IMR-90 (cell line): ENCODE results near the gene POLR2M. TPM values are rescaled to one million over a fixed set of nuclear protein-coding genes. Genes with fewer than 3 reads are reported as not detected.

ENCODE experiments used
- ATAC-seq: fragments of 200-7000 bp; cut with Tn5 transposase; 2 replicates; pipeline ENCODE4 v1.9.1; 2020; ENCODE audit warnings: low read depth, mild to moderate bottlenecking, moderate library complexity
- BruUV-seq: library from RNA; stranded (reverse); fragments of 400-500 nt; replicated peaks from 2 replicates; lab custom pipeline; 2021; lab: Mats Ljungman, UMichigan
- CTCF ChIA-PET: fragments of 300-600 bp; formaldehyde crosslinking; extraction: SDS; loops from one replicate; lab custom pipeline; 2021; ENCODE audit warnings: antibody characterized with exemption; lab: Yijun Ruan, JAX
- POLR2A ChIA-PET: fragments of 300-600 bp; sonication (Branson Sonifier 250); formaldehyde crosslinking; loops from one replicate; lab custom pipeline; 2022; ENCODE audit warnings: antibody characterized with exemption; ENCODE audit not compliant: unreplicated experiment; lab: Charles Lee
- DNase-seq: peaks from one replicate; pipeline ENCODE4 v3.0.0; 2013
- H2AFZ ChIP-seq: replicated peaks from 2 replicates; pipeline ENCODE3; 2013; ENCODE audit warnings: low read length, mild to moderate bottlenecking; ENCODE audit not compliant: poor library complexity
- H2AK5ac ChIP-seq: 2 replicates; pipeline ENCODE4 v1.6.1; 2013; ENCODE audit warnings: low read depth, low read length, inconsistent platforms
- H2AK9ac ChIP-seq: replicated peaks from 2 replicates; pipeline ENCODE3; 2013; ENCODE audit warnings: mild to moderate bottlenecking, low read depth, low read length, moderate library complexity; ENCODE audit not compliant: poor library complexity
- H2BK120ac ChIP-seq: 2 replicates; pipeline ENCODE4 v1.6.1; 2013; ENCODE audit warnings: low read depth, low read length, inconsistent platforms
- H2BK15ac ChIP-seq: 3 replicates; pipeline ENCODE4 v1.6.1; 2013; ENCODE audit warnings: low read depth, low read length, inconsistent platforms
- H2BK20ac ChIP-seq: 2 replicates; pipeline ENCODE4 v1.6.1; 2013; ENCODE audit warnings: low read depth, mild to moderate bottlenecking, inconsistent platforms, low read length, moderate library complexity
- H2BK5ac ChIP-seq: 2 replicates; pipeline ENCODE4 v1.6.1; 2013; ENCODE audit warnings: mild to moderate bottlenecking, low read depth, low read length, inconsistent platforms; ENCODE audit not compliant: poor library complexity, severe bottlenecking
- H3K14ac ChIP-seq: replicated peaks from 2 replicates; pipeline ENCODE4 v1.6.1; 2013; ENCODE audit warnings: low read depth, low read length, inconsistent platforms
- H3K18ac ChIP-seq: 2 replicates; pipeline ENCODE4 v1.6.1; 2013; ENCODE audit warnings: low read depth, low read length, control low read depth
- H3K23ac ChIP-seq: 2 replicates; pipeline ENCODE4 v1.6.1; 2013; ENCODE audit warnings: low read depth, low read length, inconsistent platforms
- H3K27ac ChIP-seq: 2 replicates; pipeline ENCODE4 v1.5.1; 2013; ENCODE audit warnings: mild to moderate bottlenecking, control low read depth, low read length; ENCODE audit not compliant: insufficient read depth
- H3K27me3 ChIP-seq: 2 replicates; pipeline ENCODE4 v1.6.1; 2013; ENCODE audit warnings: low read length; ENCODE audit not compliant: control insufficient read depth, insufficient read depth
- H3K36me3 ChIP-seq: 2 replicates; pipeline ENCODE4 v1.6.1; 2013; ENCODE audit warnings: low read length, mixed read lengths; ENCODE audit not compliant: control insufficient read depth, insufficient read depth
- H3K4ac ChIP-seq: 2 replicates; pipeline ENCODE4 v1.6.1; 2013; ENCODE audit warnings: low read depth, low read length, inconsistent platforms
- H3K4me1 ChIP-seq: 2 replicates; pipeline ENCODE4 v1.6.1; 2013; ENCODE audit warnings: low read length, mixed read lengths; ENCODE audit not compliant: control insufficient read depth, insufficient read depth
- H3K4me2 ChIP-seq: 2 replicates; pipeline ENCODE4 v1.6.1; 2013; ENCODE audit warnings: low read depth, mild to moderate bottlenecking, control low read depth, low read length, moderate library complexity
- H3K4me3 ChIP-seq: 2 replicates; pipeline ENCODE4 v1.5.1; 2013; ENCODE audit warnings: low read depth, mild to moderate bottlenecking, control low read depth, low read length, moderate library complexity; ENCODE audit not compliant: insufficient read depth
- H3K56ac ChIP-seq: 2 replicates; pipeline ENCODE4 v1.6.1; 2013; ENCODE audit warnings: low read length, inconsistent platforms; ENCODE audit not compliant: insufficient read depth; ENCODE audit errors: extremely low read depth
- H3K79me1 ChIP-seq, 2 experiments: 2 replicates each; pipeline ENCODE4 v1.6.1; 2013; ENCODE audit warnings: low read length in 2 of 2, inconsistent platforms in 1 of 2, low read depth in 1 of 2
- H3K9ac ChIP-seq: 2 replicates; pipeline ENCODE4 v1.6.1; 2013; ENCODE audit warnings: low read depth, low read length, control low read depth
- H3K9me1 ChIP-seq: 2 replicates; pipeline ENCODE4 v1.6.1; 2013; ENCODE audit warnings: low read length, inconsistent platforms; ENCODE audit not compliant: insufficient read depth
- H3K9me3 ChIP-seq: 2 replicates; pipeline ENCODE4 v1.6.1; 2013; ENCODE audit warnings: low read length; ENCODE audit not compliant: control insufficient read depth, insufficient read depth
- H4K20me1 ChIP-seq: 2 replicates; pipeline ENCODE4 v1.6.1; 2013; ENCODE audit warnings: low read length, inconsistent platforms; ENCODE audit not compliant: insufficient read depth
- H4K5ac ChIP-seq: 2 replicates; pipeline ENCODE4 v1.6.1; 2013; ENCODE audit warnings: mild to moderate bottlenecking, low read depth, low read length, control low read depth
- H4K8ac ChIP-seq, 2 experiments: 2 replicates each; pipeline ENCODE4 v1.6.1; 2013; ENCODE audit warnings: low read depth in 2 of 2, low read length in 2 of 2, control low read depth in 1 of 2, inconsistent platforms in 1 of 2
- H4K91ac ChIP-seq: 2 replicates; pipeline ENCODE4 v1.6.1; 2013; ENCODE audit warnings: low read depth, low read length, inconsistent platforms; ENCODE audit not compliant: insufficient read depth
- BHLHE40 ChIP-seq: fragments of 150-350 bp; IDR thresholded peaks from 2 replicates; pipeline ENCODE4 v1.6.1; 2016; ENCODE audit warnings: mild to moderate bottlenecking, low read depth, low read length
- CEBPB ChIP-seq: IDR thresholded peaks from 2 replicates; pipeline ENCODE4 v1.6.1; 2012; ENCODE audit warnings: low read depth, low read length, improper control_type of control experiment
- CHD1 ChIP-seq: IDR thresholded peaks from 2 replicates; pipeline ENCODE4 v1.6.1; 2012; ENCODE audit warnings: low read depth, low read length, improper control_type of control experiment
- FOS ChIP-seq: fragments of 150-350 bp; IDR thresholded peaks from 2 replicates; pipeline ENCODE4 v1.6.1; 2016; ENCODE audit warnings: low read depth, low read length
- MAFK ChIP-seq: IDR thresholded peaks from 2 replicates; pipeline ENCODE4 v1.6.1; 2012; ENCODE audit warnings: low read depth, low read length, improper control_type of control experiment
- MAZ ChIP-seq: IDR thresholded peaks from 2 replicates; pipeline ENCODE4 v1.6.1; 2012; ENCODE audit warnings: low read depth, mild to moderate bottlenecking, low read length, improper control_type of control experiment, moderate library complexity, borderline replicate concordance
- MXI1 ChIP-seq: IDR thresholded peaks from 2 replicates; pipeline ENCODE4 v1.6.1; 2012; ENCODE audit warnings: low read depth, mild to moderate bottlenecking, low read length, moderate library complexity, borderline replicate concordance
- NFE2L2 ChIP-seq: fragments of 150-350 bp; IDR thresholded peaks from 2 replicates; pipeline ENCODE4 v1.6.1; 2016; ENCODE audit warnings: low read depth, mild to moderate bottlenecking, low read length
- POLR2A ChIP-seq: IDR thresholded peaks from 2 replicates; pipeline ENCODE4 v1.6.1; 2012; ENCODE audit warnings: mild to moderate bottlenecking, low read depth, low read length
- RAD21 ChIP-seq: IDR thresholded peaks from 2 replicates; pipeline ENCODE4 v1.6.1; 2012; ENCODE audit warnings: low read length, improper control_type of control experiment
- RCOR1 ChIP-seq: IDR thresholded peaks from 2 replicates; pipeline ENCODE4 v1.6.1; 2012; ENCODE audit warnings: mild to moderate bottlenecking, low read length, improper control_type of control experiment; ENCODE audit not compliant: insufficient replicate concordance
- RFX5 ChIP-seq: IDR thresholded peaks from 2 replicates; pipeline ENCODE4 v1.8.0; 2012; ENCODE audit warnings: low read depth, mild to moderate bottlenecking, low read length, moderate library complexity
- SMC3 ChIP-seq: fragments of 150-350 bp; IDR thresholded peaks from 2 replicates; pipeline ENCODE4 v1.6.1; 2016; ENCODE audit warnings: low read depth, mild to moderate bottlenecking, antibody characterized with exemption, low read length, moderate library complexity
- WGBS, 2 experiments: methylation state at CpG; one replicate each; pipeline versions ENCODE4 v1.1.5 to v1.1.7; 2013; ENCODE audit warnings: missing lambda C conversion rate in 2 of 2; ENCODE audit not compliant: insufficient read length in 1 of 2; ENCODE audit errors: extremely low coverage in 2 of 2; 5-methylcytosine and 5-hydroxymethylcytosine counted together
- dilution Hi-C: fragments of 300-500 bp; cut with HindIII; formaldehyde crosslinking; loops from one replicate; pipeline ENCODE4 v1.14.3; 2018; ENCODE audit warnings: low sequenced_read_pairs; ENCODE audit not compliant: unreplicated experiment
- in situ Hi-C: fragments of 300-500 bp; cut with MboI; formaldehyde crosslinking; loops from 3 replicates; pipeline ENCODE4 v1.14.3; 2019; ENCODE audit warnings: low sequenced_read_pairs, inconsistent platforms, mixed read lengths
- intact Hi-C: fragments of 100-400 bp; cut with micrococcal nuclease; formaldehyde crosslinking; loops from 2 replicates; pipeline ENCODE4 v1.10.0; 2022
- polyA plus RNA-seq, 3 experiments: library from polyadenylated mRNA; depleted of rRNA; stranded (reverse); fragments of >200 nt; gene quantifications; 2 replicates each; pipeline ENCODE4 v1.2.3, GENCODE V29; 2012; ENCODE audit warnings: low replicate concordance in 1 of 3
- total RNA-seq: library from RNA; depleted of rRNA; stranded (reverse); fragments of >200 nt; gene quantifications from 2 replicates; pipeline ENCODE4 v1.2.3, GENCODE V29; 2012
- TF ChIP-seq, protein P1 (sequence below): conservative IDR thresholded peaks from 2 replicates; pipeline ENCODE4 v1.5.1; 2012; ENCODE audit warnings: mild to moderate bottlenecking, low read depth, low read length, improper control_type of control experiment
- TF ChIP-seq, protein P2 (sequence below): fragments of 150-350 bp; IDR thresholded peaks from 2 replicates; pipeline ENCODE4 v1.6.1; 2017; ENCODE audit warnings: mild to moderate bottlenecking, antibody characterized with exemption, low read length, low read depth
- TF ChIP-seq, protein P3 (sequence below): fragments of 150-350 bp; IDR thresholded peaks from 2 replicates; pipeline ENCODE4 v1.6.1; 2016; ENCODE audit warnings: low read depth, mild to moderate bottlenecking, low read length, moderate library complexity, borderline replicate concordance

POLR2M gene
- total and polyA plus RNA-seq, 2 of the 4 experiments (the other 2 are of a cell fraction) = 60.8 to 117 TPM

DNA sequence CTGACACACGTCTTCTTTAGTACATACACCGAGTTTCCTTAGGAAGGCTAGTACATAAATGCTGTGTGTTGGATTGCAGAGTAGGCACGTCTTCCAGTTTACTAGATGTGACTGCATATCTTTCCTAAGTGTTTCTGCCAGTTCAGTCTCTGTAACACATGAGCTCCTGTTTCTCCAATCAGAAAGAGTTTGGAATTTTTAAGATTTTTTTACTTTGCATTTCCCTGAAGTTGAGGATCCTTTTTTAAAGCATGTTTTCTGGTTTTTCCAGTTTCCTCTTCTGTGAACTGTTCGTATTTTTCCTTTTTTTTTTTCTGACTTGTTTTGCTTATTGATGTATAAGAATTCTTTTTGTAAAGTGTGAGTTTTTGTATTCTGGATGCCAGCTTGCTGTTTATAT, 7.5 kb upstream of the POLR2M start:
- no peak for TF ChIP-seq RCOR1
- no peak for TF ChIP-seq MXI1
- TF ChIP-seq NFE2L2 = no peak
- TF ChIP-seq RFX5 = no peak
- TF ChIP-seq, protein P1, sequence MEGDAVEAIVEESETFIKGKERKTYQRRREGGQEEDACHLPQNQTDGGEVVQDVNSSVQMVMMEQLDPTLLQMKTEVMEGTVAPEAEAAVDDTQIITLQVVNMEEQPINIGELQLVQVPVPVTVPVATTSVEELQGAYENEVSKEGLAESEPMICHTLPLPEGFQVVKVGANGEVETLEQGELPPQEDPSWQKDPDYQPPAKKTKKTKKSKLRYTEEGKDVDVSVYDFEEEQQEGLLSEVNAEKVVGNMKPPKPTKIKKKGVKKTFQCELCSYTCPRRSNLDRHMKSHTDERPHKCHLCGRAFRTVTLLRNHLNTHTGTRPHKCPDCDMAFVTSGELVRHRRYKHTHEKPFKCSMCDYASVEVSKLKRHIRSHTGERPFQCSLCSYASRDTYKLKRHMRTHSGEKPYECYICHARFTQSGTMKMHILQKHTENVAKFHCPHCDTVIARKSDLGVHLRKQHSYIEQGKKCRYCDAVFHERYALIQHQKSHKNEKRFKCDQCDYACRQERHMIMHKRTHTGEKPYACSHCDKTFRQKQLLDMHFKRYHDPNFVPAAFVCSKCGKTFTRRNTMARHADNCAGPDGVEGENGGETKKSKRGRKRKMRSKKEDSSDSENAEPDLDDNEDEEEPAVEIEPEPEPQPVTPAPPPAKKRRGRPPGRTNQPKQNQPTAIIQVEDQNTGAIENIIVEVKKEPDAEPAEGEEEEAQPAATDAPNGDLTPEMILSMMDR = no peak
- TF ChIP-seq MAFK = no peak
- no peak for TF ChIP-seq MAZ
- TF ChIP-seq SMC3 = no peak
- no peak for TF ChIP-seq FOS
- TF ChIP-seq POLR2A = no peak
- no peak for TF ChIP-seq CHD1
- TF ChIP-seq, protein P2, sequence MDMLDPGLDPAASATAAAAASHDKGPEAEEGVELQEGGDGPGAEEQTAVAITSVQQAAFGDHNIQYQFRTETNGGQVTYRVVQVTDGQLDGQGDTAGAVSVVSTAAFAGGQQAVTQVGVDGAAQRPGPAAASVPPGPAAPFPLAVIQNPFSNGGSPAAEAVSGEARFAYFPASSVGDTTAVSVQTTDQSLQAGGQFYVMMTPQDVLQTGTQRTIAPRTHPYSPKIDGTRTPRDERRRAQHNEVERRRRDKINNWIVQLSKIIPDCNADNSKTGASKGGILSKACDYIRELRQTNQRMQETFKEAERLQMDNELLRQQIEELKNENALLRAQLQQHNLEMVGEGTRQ = no peak
- TF ChIP-seq, protein P3, sequence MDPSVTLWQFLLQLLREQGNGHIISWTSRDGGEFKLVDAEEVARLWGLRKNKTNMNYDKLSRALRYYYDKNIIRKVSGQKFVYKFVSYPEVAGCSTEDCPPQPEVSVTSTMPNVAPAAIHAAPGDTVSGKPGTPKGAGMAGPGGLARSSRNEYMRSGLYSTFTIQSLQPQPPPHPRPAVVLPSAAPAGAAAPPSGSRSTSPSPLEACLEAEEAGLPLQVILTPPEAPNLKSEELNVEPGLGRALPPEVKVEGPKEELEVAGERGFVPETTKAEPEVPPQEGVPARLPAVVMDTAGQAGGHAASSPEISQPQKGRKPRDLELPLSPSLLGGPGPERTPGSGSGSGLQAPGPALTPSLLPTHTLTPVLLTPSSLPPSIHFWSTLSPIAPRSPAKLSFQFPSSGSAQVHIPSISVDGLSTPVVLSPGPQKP = no peak
- no peak for TF ChIP-seq CEBPB
- no peak for TF ChIP-seq BHLHE40
- TF ChIP-seq RAD21 = no peak
- ChIA-PET CTCF (no interaction called here), POLR2A (no interaction called here)
- H3K4me2 ChIP-seq = no peak overlapping the region
- no peak overlapping the region for H4K5ac ChIP-seq
- H2BK5ac ChIP-seq = no peak overlapping the region
- no peak overlapping the region for H3K27ac ChIP-seq
- H3K56ac ChIP-seq = no peak overlapping the region
- H3K18ac ChIP-seq = no peak overlapping the region
- H2BK120ac ChIP-seq = no peak overlapping the region
- ATAC-seq (no peak), DNase-seq (no peak)
- H2BK15ac ChIP-seq = no peak overlapping the region
- no peaks in the 10 kb centered on the region for H3K4me1 ChIP-seq
- H3K27me3 ChIP-seq = peaks cover 3% of the 10 kb centered on the region; the same call in 1 of the 2 replicates
- H4K91ac ChIP-seq = no peak overlapping the region
- no peaks in the 10 kb centered on the region for H3K9me1 ChIP-seq
- H4K8ac ChIP-seq = no peak overlapping the region
- no peak overlapping the region for H2AK9ac ChIP-seq
- no peak overlapping the region for H2AFZ ChIP-seq
- H3K9ac ChIP-seq = no peak overlapping the region
- no peak overlapping the region for H3K4ac ChIP-seq
- H3K79me1 ChIP-seq = no peaks in the 10 kb centered on the region
- no peaks in the 10 kb centered on the region for H3K36me3 ChIP-seq
- H4K20me1 ChIP-seq = no peaks in the 10 kb centered on the region
- no TSS peak for BruUV-seq
- WGBS, 2 experiments = no CpG with 5 or more reads among the region's 4 CpGs
- intact Hi-C loops = no loop called here
- H3K9me3 ChIP-seq = no peaks in the 10 kb centered on the region
- dilution Hi-C loops = no loop called here
- no peak overlapping the region for H2AK5ac ChIP-seq
- no peak overlapping the region for H3K4me3 ChIP-seq
- no peak overlapping the region for H3K14ac ChIP-seq
- no peak overlapping the region for H3K23ac ChIP-seq
- H2BK20ac ChIP-seq = no peak overlapping the region
- in situ Hi-C loops = no loop called here
